GM12878 (cell line): Measurements from ENCODE around the gene AKR1C1. TPM values are rescaled to one million over a fixed set of nuclear protein-coding genes. Genes with fewer than 3 reads are reported as not detected.

Experiments used
- ATAC-seq: fragments of 200-7000 bp; cut with Tn5 transposase; 3 replicates; pipeline ENCODE4 v1.9.1; 2020; ENCODE audit warnings: mild to moderate bottlenecking, moderate library complexity
- BruUV-seq: library from RNA; stranded (reverse); fragments of 400-500 nt; replicated peaks from 2 replicates; lab custom pipeline; 2021; lab: Mats Ljungman, UMichigan
- CTCF ChIA-PET: fragments of 300-600 bp; sonication (Branson Sonifier 250); formaldehyde crosslinking; extraction: SDS; loops from one replicate; lab custom pipeline; 2021; ENCODE audit warnings: inconsistent platforms; lab: Yijun Ruan, JAX
- POLR2A ChIA-PET: fragments of 350-600 bp; formaldehyde crosslinking; extraction: SDS; loops from one replicate; lab custom pipeline; 2021; ENCODE audit warnings: inconsistent platforms; lab: Charles Lee
- RAD21 ChIA-PET: fragments of 300-600 bp; sonication (Branson Sonifier 250); formaldehyde crosslinking; loops from one replicate; lab custom pipeline; 2023; ENCODE audit warnings: antibody characterized with exemption; ENCODE audit not compliant: unreplicated experiment; lab: Charles Lee
- SMC1A ChIA-PET: fragments of 300-600 bp; sonication (Branson Sonifier 250); formaldehyde crosslinking; loops from one replicate; lab custom pipeline; 2023; ENCODE audit not compliant: unreplicated experiment, uncharacterized antibody; lab: Charles Lee
- DNase-seq: peaks from one replicate; pipeline ENCODE4 v3.0.0-alpha.2; 2011; ENCODE audit warnings: low read depth, low spot score
- FAIRE-seq: peaks from 3 replicates; lab custom pipeline; 2011; peaks lifted over from hg19 to GRCh38; lab: Jason Lieb, UNC
- H2AFZ ChIP-seq: 2 replicates; pipeline ENCODE4 v1.6.0; 2011; ENCODE audit warnings: low read depth, low read length, control low read depth; ENCODE audit not compliant: control insufficient read depth
- H3K27ac ChIP-seq: 2 replicates; pipeline ENCODE4 v1.5.1; 2011; ENCODE audit warnings: control low read depth; ENCODE audit not compliant: control insufficient read depth, insufficient read depth
- H3K27me3 ChIP-seq, 2 experiments: replicated peaks in 1 of 2; 2 replicates each; pipeline versions ENCODE4 v1.6.0 to v1.6.1; 2011; ENCODE audit warnings: low read length in 1 of 2; ENCODE audit not compliant: control insufficient read depth in 2 of 2, insufficient read depth in 2 of 2
- H3K36me3 ChIP-seq, 2 experiments: 2 replicates each; pipeline ENCODE4 v1.5.1; 2011; ENCODE audit warnings: low read length in 1 of 2; ENCODE audit not compliant: control insufficient read depth in 2 of 2, insufficient read depth in 2 of 2
- H3K4me1 ChIP-seq: 2 replicates; pipeline ENCODE4 v1.6.1; 2011; ENCODE audit warnings: mild to moderate bottlenecking, low read length, moderate library complexity, mixed read lengths; ENCODE audit not compliant: control insufficient read depth, insufficient read depth
- H3K4me2 ChIP-seq: 2 replicates; pipeline ENCODE4 v1.6.0; 2011; ENCODE audit warnings: control low read depth; ENCODE audit not compliant: control insufficient read depth, insufficient read depth
- H3K4me3 ChIP-seq: fragments of 200-600 bp; sonication (generic); 2 replicates; pipeline ENCODE4 v1.5.1; 2016
- H3K79me2 ChIP-seq: 2 replicates; pipeline ENCODE4 v1.6.0; 2011; ENCODE audit warnings: low read length; ENCODE audit not compliant: control insufficient read depth, insufficient read depth
- H3K9ac ChIP-seq: 2 replicates; pipeline ENCODE4 v1.8.0; 2011; ENCODE audit warnings: low read length, control low read depth, mixed read lengths; ENCODE audit not compliant: control insufficient read depth, insufficient read depth
- H3K9me3 ChIP-seq: replicated peaks from 3 replicates; pipeline ENCODE4 v1.5.1; 2011; ENCODE audit warnings: mild to moderate bottlenecking, low read length; ENCODE audit not compliant: control insufficient read depth, insufficient read depth
- H4K20me1 ChIP-seq: 2 replicates; pipeline ENCODE4 v1.6.0; 2011; ENCODE audit not compliant: control insufficient read depth, insufficient read depth
- KDM1A ChIP-seq: fragments of 200-600 bp; sonication (generic); IDR thresholded peaks from 2 replicates; pipeline ENCODE4 v1.6.1; 2016; ENCODE audit warnings: borderline replicate concordance
- MXI1 ChIP-seq: fragments of 150-350 bp; IDR thresholded peaks from 2 replicates; pipeline ENCODE4 v1.6.1; 2011; ENCODE audit warnings: low read depth, mild to moderate bottlenecking, inconsistent platforms, low read length, improper control_type of control experiment
- TCF7 ChIP-seq: IDR thresholded peaks from 2 replicates; pipeline ENCODE4 v1.6.1; 2014; ENCODE audit warnings: antibody characterized with exemption, borderline replicate concordance
- WGBS: methylation state at CpG from one replicate; pipeline ENCODE4 v1.1.6; 2016; ENCODE audit warnings: low lambda C conversion rate; ENCODE audit not compliant: insufficient replicate concordance, insufficient coverage; ENCODE audit errors: missing lambda C conversion rate; 5-methylcytosine and 5-hydroxymethylcytosine counted together
- in situ Hi-C: fragments of 300-500 bp; cut with MboI; formaldehyde crosslinking; loops from 9 replicates; pipeline ENCODE4 v1.14.3; 2018; ENCODE audit warnings: mixed read lengths
- intact Hi-C: fragments of 100-400 bp; cut with micrococcal nuclease; formaldehyde crosslinking; loops from one replicate; pipeline ENCODE4 v1.14.2; 2022; ENCODE audit not compliant: unreplicated experiment
- polyA plus RNA-seq, 11 experiments: library from polyadenylated mRNA; depleted of rRNA in 4 of 11; unstranded in 6 of 11; stranded (reverse) in 5 of 11; fragments of >200 nt; fragmentation: Nextera tagmentation in 4 of 11; fragmentation: Illumina TruSeq in 1 of 11; extraction: Ambion mirVana in 4 of 11; extraction: Trizol in 1 of 11; gene quantifications; 1 replicate in 1 of 11; 2 replicates in 10 of 11; pipeline versions ENCODE4 v1.2.1 to v1.2.3, GENCODE V29; 2011 to 2016; ENCODE audit warnings: inconsistent platforms in 2 of 11, missing spikeins in 2 of 11, low read depth in 1 of 11
- total RNA-seq, 4 experiments: library from RNA; depleted of rRNA in 3 of 4; stranded (reverse); fragments of >200 nt in 3 of 4; fragmentation: Illumina TruSeq in 1 of 4; extraction: Trizol in 1 of 4; gene quantifications; 2 replicates each; pipeline versions ENCODE4 v1.2.1 to v1.2.3, GENCODE V29; 2013 to 2021
- TF ChIP-seq, protein P1 (sequence below): fragments of 450-650 bp; IDR thresholded peaks from 2 replicates; pipeline ENCODE4 v1.6.1; 2017; ENCODE audit warnings: antibody characterized with exemption, mild to moderate bottlenecking, moderate library complexity
- TF ChIP-seq, protein P2 (sequence below): IDR thresholded peaks from 2 replicates; pipeline ENCODE4 v1.6.1; 2011; ENCODE audit warnings: borderline replicate concordance, low read depth, mild to moderate bottlenecking, moderate library complexity, low read length; ENCODE audit not compliant: insufficient read depth, poor library complexity, severe bottlenecking
- TF ChIP-seq, protein P3 (sequence below): fragments of 450-650 bp; IDR thresholded peaks from 2 replicates; pipeline ENCODE4 v1.6.1; 2017; ENCODE audit warnings: mild to moderate bottlenecking, low read depth, inconsistent platforms; ENCODE audit not compliant: poor library complexity, severe bottlenecking

Gene AKR1C1
- total and polyA plus RNA-seq, 10 of the 15 experiments (the other 5 are each of a cell fraction or from before 2014, with no cell fraction given) = 0.05 to 1.2 (median 0.35) TPM; not detected in 6

DNA sequence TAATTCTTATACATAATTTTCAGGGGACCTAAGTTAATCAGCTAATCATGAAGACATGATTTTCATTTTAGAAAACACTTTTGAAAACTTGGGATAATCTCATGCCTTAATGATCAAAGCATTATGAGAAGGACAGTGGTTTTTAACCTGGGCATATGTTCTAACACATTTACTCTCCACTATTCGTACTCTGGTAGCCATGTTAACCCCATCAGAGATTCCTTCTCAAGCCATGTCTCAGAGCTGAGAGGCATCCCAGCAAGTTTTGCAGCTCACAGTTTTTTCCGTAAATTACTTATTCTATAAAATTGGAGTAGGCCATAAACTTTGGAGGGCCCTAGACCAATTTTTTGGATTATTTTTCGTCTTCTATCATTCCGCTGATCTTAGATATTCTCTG lies 15.7 kb downstream of the AKR1C1 start:
- BruUV-seq = no TSS peak
- H4K20me1 ChIP-seq = no peaks in the 10 kb centered on the region
- SMC1A ChIA-PET = no interaction called here
- H3K4me1 ChIP-seq = no peaks in the 10 kb centered on the region
- WGBS = 3% methylated on average over 4 of the region's 4 CpGs
- no peaks in the 10 kb centered on the region for H3K27me3 ChIP-seq
- TF ChIP-seq, protein P1, sequence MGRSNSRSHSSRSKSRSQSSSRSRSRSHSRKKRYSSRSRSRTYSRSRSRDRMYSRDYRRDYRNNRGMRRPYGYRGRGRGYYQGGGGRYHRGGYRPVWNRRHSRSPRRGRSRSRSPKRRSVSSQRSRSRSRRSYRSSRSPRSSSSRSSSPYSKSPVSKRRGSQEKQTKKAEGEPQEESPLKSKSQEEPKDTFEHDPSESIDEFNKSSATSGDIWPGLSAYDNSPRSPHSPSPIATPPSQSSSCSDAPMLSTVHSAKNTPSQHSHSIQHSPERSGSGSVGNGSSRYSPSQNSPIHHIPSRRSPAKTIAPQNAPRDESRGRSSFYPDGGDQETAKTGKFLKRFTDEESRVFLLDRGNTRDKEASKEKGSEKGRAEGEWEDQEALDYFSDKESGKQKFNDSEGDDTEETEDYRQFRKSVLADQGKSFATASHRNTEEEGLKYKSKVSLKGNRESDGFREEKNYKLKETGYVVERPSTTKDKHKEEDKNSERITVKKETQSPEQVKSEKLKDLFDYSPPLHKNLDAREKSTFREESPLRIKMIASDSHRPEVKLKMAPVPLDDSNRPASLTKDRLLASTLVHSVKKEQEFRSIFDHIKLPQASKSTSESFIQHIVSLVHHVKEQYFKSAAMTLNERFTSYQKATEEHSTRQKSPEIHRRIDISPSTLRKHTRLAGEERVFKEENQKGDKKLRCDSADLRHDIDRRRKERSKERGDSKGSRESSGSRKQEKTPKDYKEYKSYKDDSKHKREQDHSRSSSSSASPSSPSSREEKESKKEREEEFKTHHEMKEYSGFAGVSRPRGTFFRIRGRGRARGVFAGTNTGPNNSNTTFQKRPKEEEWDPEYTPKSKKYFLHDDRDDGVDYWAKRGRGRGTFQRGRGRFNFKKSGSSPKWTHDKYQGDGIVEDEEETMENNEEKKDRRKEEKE = no peak
- TF ChIP-seq, protein P2, sequence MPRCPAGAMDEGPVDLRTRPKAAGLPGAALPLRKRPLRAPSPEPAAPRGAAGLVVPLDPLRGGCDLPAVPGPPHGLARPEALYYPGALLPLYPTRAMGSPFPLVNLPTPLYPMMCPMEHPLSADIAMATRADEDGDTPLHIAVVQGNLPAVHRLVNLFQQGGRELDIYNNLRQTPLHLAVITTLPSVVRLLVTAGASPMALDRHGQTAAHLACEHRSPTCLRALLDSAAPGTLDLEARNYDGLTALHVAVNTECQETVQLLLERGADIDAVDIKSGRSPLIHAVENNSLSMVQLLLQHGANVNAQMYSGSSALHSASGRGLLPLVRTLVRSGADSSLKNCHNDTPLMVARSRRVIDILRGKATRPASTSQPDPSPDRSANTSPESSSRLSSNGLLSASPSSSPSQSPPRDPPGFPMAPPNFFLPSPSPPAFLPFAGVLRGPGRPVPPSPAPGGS = no peak
- no peak for TF ChIP-seq MXI1
- TF ChIP-seq, protein P3, sequence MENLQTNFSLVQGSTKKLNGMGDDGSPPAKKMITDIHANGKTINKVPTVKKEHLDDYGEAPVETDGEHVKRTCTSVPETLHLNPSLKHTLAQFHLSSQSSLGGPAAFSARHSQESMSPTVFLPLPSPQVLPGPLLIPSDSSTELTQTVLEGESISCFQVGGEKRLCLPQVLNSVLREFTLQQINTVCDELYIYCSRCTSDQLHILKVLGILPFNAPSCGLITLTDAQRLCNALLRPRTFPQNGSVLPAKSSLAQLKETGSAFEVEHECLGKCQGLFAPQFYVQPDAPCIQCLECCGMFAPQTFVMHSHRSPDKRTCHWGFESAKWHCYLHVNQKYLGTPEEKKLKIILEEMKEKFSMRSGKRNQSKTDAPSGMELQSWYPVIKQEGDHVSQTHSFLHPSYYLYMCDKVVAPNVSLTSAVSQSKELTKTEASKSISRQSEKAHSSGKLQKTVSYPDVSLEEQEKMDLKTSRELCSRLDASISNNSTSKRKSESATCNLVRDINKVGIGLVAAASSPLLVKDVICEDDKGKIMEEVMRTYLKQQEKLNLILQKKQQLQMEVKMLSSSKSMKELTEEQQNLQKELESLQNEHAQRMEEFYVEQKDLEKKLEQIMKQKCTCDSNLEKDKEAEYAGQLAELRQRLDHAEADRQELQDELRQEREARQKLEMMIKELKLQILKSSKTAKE = no peak
- TF ChIP-seq KDM1A = no peak
- TF ChIP-seq TCF7 = no peak
- TF ChIP-seq, all 136 proteins: peak for 0
- DNase-seq (no peak), ATAC-seq (no peak), FAIRE-seq (no peak)
- RAD21 ChIA-PET = no interaction called here
- H3K9ac ChIP-seq = no peak overlapping the region
- H3K4me3 ChIP-seq = no peak overlapping the region
- intact Hi-C loops (no loop called here), in situ Hi-C loops (no loop called here)
- H3K79me2 ChIP-seq = no peaks in the 10 kb centered on the region
- H3K9me3 ChIP-seq = no peaks in the 10 kb centered on the region
- CTCF ChIA-PET = interaction anchor here (1.5 kb wide), 1 partner anchor 128 kb away, joined by 6 read pairs; no protein-coding TSS in a partner anchor
- H3K4me2 ChIP-seq = no peak overlapping the region
- no peak overlapping the region for H3K27ac ChIP-seq
- no peak overlapping the region for H2AFZ ChIP-seq
- POLR2A ChIA-PET = no interaction called here
- H3K36me3 ChIP-seq = no peaks in the 10 kb centered on the region
